K562 (cell line): ENCODE data around the gene SLC26A2. TPM values are rescaled to one million over a fixed set of nuclear protein-coding genes. Genes with fewer than 3 reads are reported as not detected.
A peak's percentile ranks its signal among the peaks of the same experiment; 100 is the strongest.

Source experiments
- ADNP ChIP-seq: fragments of 200-800 bp; sonication (Bioruptor generic); IDR thresholded peaks from 2 replicates; pipeline ENCODE4 v1.6.1; 2016; ENCODE audit warnings: missing genetic modification characterization, missing compliant biosample characterization
- CLOCK ChIP-seq: fragments of 250-450 bp; sonication (Bioruptor Pico); IDR thresholded peaks from 2 replicates; pipeline ENCODE4 v1.4.0; 2020; ENCODE audit warnings: mild to moderate bottlenecking, moderate library complexity, borderline replicate concordance
- DDX20 ChIP-seq: fragments of 450-650 bp; IDR thresholded peaks from 2 replicates; pipeline ENCODE4 v1.6.1; 2016; ENCODE audit warnings: missing genetic modification characterization, low read depth, mild to moderate bottlenecking, missing compliant biosample characterization, moderate library complexity
- DPF2 ChIP-seq: fragments of 450-650 bp; IDR thresholded peaks from 2 replicates; pipeline ENCODE4 v1.6.1; 2016
- FOXK2 ChIP-seq, 2 experiments: fragments of 450-650 bp; IDR thresholded peaks in 1 of 2; conservative IDR thresholded peaks in 1 of 2; 2 replicates each; pipeline ENCODE4 v1.6.1; 2016; ENCODE audit warnings: low read depth in 2 of 2, mild to moderate bottlenecking in 1 of 2
- GTF2B ChIP-seq: IDR thresholded peaks from 2 replicates; pipeline ENCODE4 v1.6.1; 2011; ENCODE audit not compliant: insufficient read length; ENCODE audit errors: extremely low read depth
- L3MBTL2 ChIP-seq: fragments of 450-650 bp; IDR thresholded peaks from 2 replicates; pipeline ENCODE4 v1.6.1; 2016; ENCODE audit warnings: mild to moderate bottlenecking, moderate library complexity
- MAFK ChIP-seq: IDR thresholded peaks from 2 replicates; pipeline ENCODE4 v1.6.1; 2011; ENCODE audit warnings: low read length, improper control_type of control experiment
- MTF1 ChIP-seq: fragments of 250-450 bp; sonication (Bioruptor Pico); IDR thresholded peaks from 2 replicates; pipeline ENCODE4 v1.9.0; 2021; ENCODE audit warnings: moderate library complexity, mild to moderate bottlenecking, inconsistent platforms, borderline replicate concordance
- MXI1 ChIP-seq: IDR thresholded peaks from 2 replicates; pipeline ENCODE4 v1.6.1; 2011; ENCODE audit warnings: low read depth, mild to moderate bottlenecking, improper control_type of control experiment, low read length
- NFE2L1 ChIP-seq: fragments of 450-650 bp; IDR thresholded peaks from 2 replicates; pipeline ENCODE4 v1.6.1; 2016; ENCODE audit warnings: missing genetic modification characterization, low read depth, mild to moderate bottlenecking, missing compliant biosample characterization, moderate library complexity, borderline replicate concordance
- NKRF ChIP-seq: fragments of 450-650 bp; IDR thresholded peaks from 2 replicates; pipeline ENCODE4 v1.6.1; 2016; ENCODE audit warnings: borderline replicate concordance
- PTRF ChIP-seq: fragments of 450-650 bp; IDR thresholded peaks from 2 replicates; pipeline ENCODE4 v1.6.1; 2016; ENCODE audit warnings: mild to moderate bottlenecking, missing genetic modification characterization, missing compliant biosample characterization
- ZNF79 ChIP-seq: fragments of 250-450 bp; sonication (Bioruptor Pico); IDR thresholded peaks from 2 replicates; pipeline ENCODE4 v1.4.0; 2020; ENCODE audit warnings: low read depth, mild to moderate bottlenecking, moderate library complexity
- ZSCAN29 ChIP-seq: fragments of 450-650 bp; IDR thresholded peaks from 2 replicates; pipeline ENCODE4 v1.6.1; 2017
- ZZZ3 ChIP-seq: fragments of 450-650 bp; IDR thresholded peaks from 2 replicates; pipeline ENCODE4 v1.6.1; 2016; ENCODE audit warnings: antibody characterized with exemption, mild to moderate bottlenecking, moderate library complexity
- polyA plus RNA-seq, 8 experiments: library from polyadenylated mRNA; depleted of rRNA in 4 of 8; stranded (reverse) in 5 of 8; unstranded in 3 of 8; fragments of >200 nt; fragmentation: Nextera tagmentation in 2 of 8; fragmentation: Illumina TruSeq in 1 of 8; extraction: Ambion mirVana in 2 of 8; extraction: Trizol in 1 of 8; gene quantifications; 2 replicates each; pipeline versions ENCODE4 v1.2.1 to v1.2.3, GENCODE V29; 2011 to 2014; ENCODE audit warnings: inconsistent platforms in 1 of 8, missing spikeins in 1 of 8
- total RNA-seq, 7 experiments: library from RNA; depleted of rRNA in 6 of 7; stranded (reverse); fragments of >200 nt in 6 of 7; fragmentation: Illumina TruSeq in 2 of 7; extraction: Trizol in 2 of 7; gene quantifications; 2 replicates each; pipeline versions ENCODE4 v1.2.1 to v1.2.3, GENCODE V29; 2011 to 2021; ENCODE audit warnings: low replicate concordance in 1 of 7
- TF ChIP-seq, protein P1 (sequence below): sonication (generic); formaldehyde crosslinking; IDR thresholded peaks from 2 replicates; pipeline ENCODE4 v1.8.1; 2022; ENCODE audit warnings: missing genetic modification reagents
- TF ChIP-seq, protein P2 (sequence below): fragments of 250-450 bp; sonication (Bioruptor Pico); IDR thresholded peaks from 2 replicates; pipeline ENCODE4 v1.4.0; 2020
- TF ChIP-seq, protein P3 (sequence below): sonication (generic); formaldehyde crosslinking; IDR thresholded peaks from 2 replicates; pipeline ENCODE4 v1.8.0; 2022; ENCODE audit warnings: mild to moderate bottlenecking, low read depth, missing genetic modification reagents

Gene SLC26A2
- total and polyA plus RNA-seq, 9 of the 15 experiments (the other 6 are each of a cell fraction or from before 2014, with no cell fraction given), result 1.1 to 6.3 (median 3.6) TPM

DNA sequence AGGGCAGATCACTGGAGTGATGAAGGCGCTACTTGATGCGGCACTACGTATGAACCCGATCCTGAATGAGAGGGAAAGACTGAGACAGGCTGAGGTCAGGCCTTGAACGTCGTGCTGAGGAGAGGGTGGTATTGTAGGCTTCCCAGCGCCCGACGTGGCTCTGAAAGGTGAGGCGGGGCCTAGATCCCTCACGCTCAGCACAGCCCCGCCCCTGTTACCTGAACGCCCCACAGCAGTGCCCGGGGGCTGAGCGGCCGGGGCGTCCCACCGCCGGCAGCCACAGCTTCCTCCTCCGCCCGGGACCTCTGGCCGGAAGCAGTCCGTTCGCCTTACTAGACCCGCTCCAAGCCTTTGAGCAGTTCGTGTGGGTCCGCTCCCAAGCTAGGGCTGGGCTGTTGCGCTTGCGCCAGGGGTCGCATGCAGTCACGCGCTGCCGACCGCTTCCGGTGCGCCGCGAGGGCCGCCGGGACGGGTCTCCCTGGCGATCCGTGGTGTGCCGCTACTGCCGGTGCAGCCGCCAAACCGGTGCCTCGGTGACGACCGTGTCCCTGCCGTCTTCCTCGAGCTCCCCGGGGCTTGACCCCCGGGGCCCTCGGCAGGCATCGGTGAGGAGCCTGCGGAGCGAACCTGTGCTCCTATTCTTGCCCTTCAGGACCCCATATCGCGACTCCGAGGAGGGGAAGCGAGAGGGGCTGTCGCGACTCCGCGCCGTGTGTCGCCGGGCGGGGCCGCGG is 39.9 kb downstream of the SLC26A2 start, which contains the start of the genes HMGXB3 and TIGD6 (continued):
- TF ChIP-seq GTF2B (no peak), ZNF79 (CRISPR knock-in tag) (no peak), MXI1 (peak; percentile 47; the same call in 1 of the 2 replicates), NKRF (peak; percentile 62), ZSCAN29 (no peak), MTF1 (CRISPR knock-in tag) (no peak), DDX20 (tag) (no peak), L3MBTL2 (peak; percentile 79), NFE2L1 (tag) (no peak), CLOCK (no peak), ADNP (tag) (no peak), PTRF (tag) (no peak), MAFK (no peak), DPF2 (no peak), ZZZ3 (no peak), FOXK2 (conservative IDR thresholded peaks at IDR 0.05 in 1 of 2, IDR thresholded peaks at IDR 0.05 in 1 of 2; ENCODE audit: low read depth in 2 of 2) (peak; percentile 90)
- TF ChIP-seq, protein P1, sequence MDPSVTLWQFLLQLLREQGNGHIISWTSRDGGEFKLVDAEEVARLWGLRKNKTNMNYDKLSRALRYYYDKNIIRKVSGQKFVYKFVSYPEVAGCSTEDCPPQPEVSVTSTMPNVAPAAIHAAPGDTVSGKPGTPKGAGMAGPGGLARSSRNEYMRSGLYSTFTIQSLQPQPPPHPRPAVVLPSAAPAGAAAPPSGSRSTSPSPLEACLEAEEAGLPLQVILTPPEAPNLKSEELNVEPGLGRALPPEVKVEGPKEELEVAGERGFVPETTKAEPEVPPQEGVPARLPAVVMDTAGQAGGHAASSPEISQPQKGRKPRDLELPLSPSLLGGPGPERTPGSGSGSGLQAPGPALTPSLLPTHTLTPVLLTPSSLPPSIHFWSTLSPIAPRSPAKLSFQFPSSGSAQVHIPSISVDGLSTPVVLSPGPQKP (CRISPR knock-in tag), result no peak
- TF ChIP-seq, protein P2, sequence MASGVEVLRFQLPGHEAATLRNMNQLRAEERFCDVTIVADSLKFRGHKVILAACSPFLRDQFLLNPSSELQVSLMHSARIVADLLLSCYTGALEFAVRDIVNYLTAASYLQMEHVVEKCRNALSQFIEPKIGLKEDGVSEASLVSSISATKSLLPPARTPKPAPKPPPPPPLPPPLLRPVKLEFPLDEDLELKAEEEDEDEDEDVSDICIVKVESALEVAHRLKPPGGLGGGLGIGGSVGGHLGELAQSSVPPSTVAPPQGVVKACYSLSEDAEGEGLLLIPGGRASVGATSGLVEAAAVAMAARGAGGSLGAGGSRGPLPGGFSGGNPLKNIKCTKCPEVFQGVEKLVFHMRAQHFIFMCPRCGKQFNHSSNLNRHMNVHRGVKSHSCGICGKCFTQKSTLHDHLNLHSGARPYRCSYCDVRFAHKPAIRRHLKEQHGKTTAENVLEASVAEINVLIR (CRISPR knock-in tag), result peak; percentile 76
- TF ChIP-seq, protein P3, sequence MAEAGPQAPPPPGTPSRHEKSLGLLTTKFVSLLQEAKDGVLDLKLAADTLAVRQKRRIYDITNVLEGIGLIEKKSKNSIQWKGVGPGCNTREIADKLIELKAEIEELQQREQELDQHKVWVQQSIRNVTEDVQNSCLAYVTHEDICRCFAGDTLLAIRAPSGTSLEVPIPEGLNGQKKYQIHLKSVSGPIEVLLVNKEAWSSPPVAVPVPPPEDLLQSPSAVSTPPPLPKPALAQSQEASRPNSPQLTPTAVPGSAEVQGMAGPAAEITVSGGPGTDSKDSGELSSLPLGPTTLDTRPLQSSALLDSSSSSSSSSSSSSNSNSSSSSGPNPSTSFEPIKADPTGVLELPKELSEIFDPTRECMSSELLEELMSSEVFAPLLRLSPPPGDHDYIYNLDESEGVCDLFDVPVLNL (CRISPR knock-in tag), result no peak; the same call in 1 of the 2 replicates
